ENCODE measurements around the gene PFKFB2.

The PFKFB2 gene

DNA sequence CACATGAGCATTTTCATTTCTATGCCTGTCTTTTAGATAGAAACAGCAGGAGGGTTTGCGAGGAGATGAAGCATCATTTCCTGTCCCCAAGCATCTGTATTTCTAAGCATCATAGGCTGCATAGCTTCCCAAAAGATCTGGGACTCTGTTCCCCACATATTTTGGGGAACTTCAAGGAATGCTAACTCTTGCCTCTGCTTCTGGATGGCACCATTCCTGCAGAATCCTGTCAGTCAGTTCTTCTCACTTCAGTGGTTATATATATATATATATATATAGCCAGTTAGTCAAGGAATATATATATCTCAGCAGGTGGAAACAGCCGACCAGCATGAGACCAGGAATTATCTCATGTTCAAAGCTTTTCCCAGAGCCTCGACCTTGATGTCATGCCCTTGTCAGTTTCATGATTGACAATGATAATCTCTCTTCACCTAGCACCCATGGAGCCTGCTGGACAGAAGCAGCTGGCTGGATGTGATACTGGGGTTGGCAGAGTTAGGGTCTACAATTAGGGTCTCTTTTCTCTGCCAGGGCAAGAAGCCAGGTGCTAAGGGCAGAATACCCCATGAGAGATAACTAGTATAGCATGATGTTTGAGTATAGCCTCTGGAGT, 2.4 kb downstream of the PFKFB2 start:
- H3K4me3 ChIP-seq (ENCODE audit: low read depth, low read length) = no peak overlapping the region
- no peak overlapping the region for H3K27ac ChIP-seq (ENCODE audit: extremely low read depth, low read depth, low read length)
- no peaks in the 10 kb centered on the region for H3K9me3 ChIP-seq (ENCODE audit: control insufficient read depth, insufficient read depth, low read depth, low read length)
- no peaks in the 10 kb centered on the region for H3K4me1 ChIP-seq (ENCODE audit: control insufficient read depth, insufficient read depth, low read length)
- no peaks in the 10 kb centered on the region for H3K36me3 ChIP-seq (ENCODE audit: control insufficient read depth in 2 of 2, insufficient read depth in 1 of 2, low read length in 2 of 2)
- POLR2A ChIA-PET = no interaction called here
- TF ChIP-seq HOXA7 (CRISPR knock-in tag; IDR thresholded peaks at IDR 0.05; ENCODE audit: borderline replicate concordance) (no peak), ZNF350 (tag by site-specific recombination; IDR thresholded peaks at IDR 0.05) (no peak), IKZF3 (tag by site-specific recombination; IDR thresholded peaks at IDR 0.05) (no peak), ZFP37 (tag by site-specific recombination; IDR thresholded peaks at IDR 0.05) (no peak)
- CTCF ChIA-PET = interaction anchor here (0.6 to 0.9 kb wide), 2 partner anchors 20 to 246 kb away, joined by 3 read pairs; no protein-coding TSS in a partner anchor

DNA sequence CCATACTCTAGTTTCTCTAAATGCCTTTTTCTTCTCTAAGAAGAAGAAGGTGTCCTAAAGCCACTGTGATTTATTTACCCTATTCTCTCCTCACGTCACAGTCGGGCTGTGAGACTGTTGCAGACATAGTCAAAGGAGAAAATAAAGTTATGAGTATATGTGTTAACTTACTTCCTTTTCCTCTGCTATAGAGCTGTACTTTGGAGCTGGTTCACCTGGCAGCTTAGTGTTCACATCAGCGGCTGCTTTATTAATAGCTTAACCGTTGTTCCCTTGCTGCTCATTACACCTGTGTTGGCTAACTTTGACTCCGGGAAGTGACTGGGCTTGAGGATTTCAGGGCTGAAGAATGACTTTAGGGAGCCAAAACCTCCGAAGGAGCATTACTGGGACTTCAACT, 3.6 kb downstream of the PFKFB2 start:
- no peak overlapping the region for H3K4me3 ChIP-seq (ENCODE audit: low read depth, low read length)
- no peaks in the 10 kb centered on the region for H3K9me3 ChIP-seq (ENCODE audit: control insufficient read depth, insufficient read depth, low read depth, low read length)
- no peak overlapping the region for H3K27ac ChIP-seq (ENCODE audit: extremely low read depth, low read depth, low read length)
- POLR2A ChIA-PET = no interaction called here
- peaks cover 0 to 3% of the 10 kb centered on the region in 2 experiments; a peak in 1 of 3 replicates for H3K36me3 ChIP-seq (ENCODE audit: control insufficient read depth in 2 of 2, insufficient read depth in 1 of 2, low read length in 2 of 2)
- TF ChIP-seq ZNF76 (tag by site-specific recombination; IDR thresholded peaks at IDR 0.05; ENCODE audit: borderline replicate concordance, low read depth) (no peak), ZNF670 (tag by site-specific recombination; IDR thresholded peaks at IDR 0.05; ENCODE audit: low read depth) (no peak), ZFHX2 (tag by site-specific recombination; conservative IDR thresholded peaks at IDR 0.05) (no peak), ZNF354C (tag by site-specific recombination; IDR thresholded peaks at IDR 0.05; ENCODE audit: borderline replicate concordance, low read depth) (no peak)
- TF ChIP-seq, protein P1, sequence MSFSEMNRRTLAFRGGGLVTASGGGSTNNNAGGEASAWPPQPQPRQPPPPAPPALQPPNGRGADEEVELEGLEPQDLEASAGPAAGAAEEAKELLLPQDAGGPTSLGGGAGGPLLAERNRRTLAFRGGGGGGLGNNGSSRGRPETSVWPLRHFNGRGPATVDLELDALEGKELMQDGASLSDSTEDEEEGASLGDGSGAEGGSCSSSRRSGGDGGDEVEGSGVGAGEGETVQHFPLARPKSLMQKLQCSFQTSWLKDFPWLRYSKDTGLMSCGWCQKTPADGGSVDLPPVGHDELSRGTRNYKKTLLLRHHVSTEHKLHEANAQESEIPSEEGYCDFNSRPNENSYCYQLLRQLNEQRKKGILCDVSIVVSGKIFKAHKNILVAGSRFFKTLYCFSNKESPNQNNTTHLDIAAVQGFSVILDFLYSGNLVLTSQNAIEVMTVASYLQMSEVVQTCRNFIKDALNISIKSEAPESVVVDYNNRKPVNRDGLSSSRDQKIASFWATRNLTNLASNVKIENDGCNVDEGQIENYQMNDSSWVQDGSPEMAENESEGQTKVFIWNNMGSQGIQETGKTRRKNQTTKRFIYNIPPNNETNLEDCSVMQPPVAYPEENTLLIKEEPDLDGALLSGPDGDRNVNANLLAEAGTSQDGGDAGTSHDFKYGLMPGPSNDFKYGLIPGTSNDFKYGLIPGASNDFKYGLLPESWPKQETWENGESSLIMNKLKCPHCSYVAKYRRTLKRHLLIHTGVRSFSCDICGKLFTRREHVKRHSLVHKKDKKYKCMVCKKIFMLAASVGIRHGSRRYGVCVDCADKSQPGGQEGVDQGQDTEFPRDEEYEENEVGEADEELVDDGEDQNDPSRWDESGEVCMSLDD (tag by site-specific recombination; IDR thresholded peaks at IDR 0.05) = no peak
- TF ChIP-seq, protein P2, sequence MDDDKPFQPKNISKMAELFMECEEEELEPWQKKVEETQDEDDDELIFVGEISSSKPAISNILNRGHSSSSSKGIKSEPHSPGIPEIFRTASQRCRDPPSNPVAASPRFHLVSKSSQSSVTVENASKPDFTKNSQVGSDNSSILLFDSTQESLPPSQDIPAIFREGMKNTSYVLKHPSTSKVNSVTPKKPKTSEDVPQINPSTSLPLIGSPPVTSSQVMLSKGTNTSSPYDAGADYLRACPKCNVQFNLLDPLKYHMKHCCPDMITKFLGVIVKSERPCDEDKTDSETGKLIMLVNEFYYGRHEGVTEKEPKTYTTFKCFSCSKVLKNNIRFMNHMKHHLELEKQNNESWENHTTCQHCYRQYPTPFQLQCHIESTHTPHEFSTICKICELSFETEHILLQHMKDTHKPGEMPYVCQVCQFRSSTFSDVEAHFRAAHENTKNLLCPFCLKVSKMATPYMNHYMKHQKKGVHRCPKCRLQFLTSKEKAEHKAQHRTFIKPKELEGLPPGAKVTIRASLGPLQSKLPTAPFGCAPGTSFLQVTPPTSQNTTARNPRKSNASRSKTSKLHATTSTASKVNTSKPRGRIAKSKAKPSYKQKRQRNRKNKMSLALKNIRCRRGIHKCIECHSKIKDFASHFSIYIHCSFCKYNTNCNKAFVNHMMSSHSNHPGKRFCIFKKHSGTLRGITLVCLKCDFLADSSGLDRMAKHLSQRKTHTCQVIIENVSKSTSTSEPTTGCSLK (tag by site-specific recombination; IDR thresholded peaks at IDR 0.05) = no peak
- TF ChIP-seq, protein P3, sequence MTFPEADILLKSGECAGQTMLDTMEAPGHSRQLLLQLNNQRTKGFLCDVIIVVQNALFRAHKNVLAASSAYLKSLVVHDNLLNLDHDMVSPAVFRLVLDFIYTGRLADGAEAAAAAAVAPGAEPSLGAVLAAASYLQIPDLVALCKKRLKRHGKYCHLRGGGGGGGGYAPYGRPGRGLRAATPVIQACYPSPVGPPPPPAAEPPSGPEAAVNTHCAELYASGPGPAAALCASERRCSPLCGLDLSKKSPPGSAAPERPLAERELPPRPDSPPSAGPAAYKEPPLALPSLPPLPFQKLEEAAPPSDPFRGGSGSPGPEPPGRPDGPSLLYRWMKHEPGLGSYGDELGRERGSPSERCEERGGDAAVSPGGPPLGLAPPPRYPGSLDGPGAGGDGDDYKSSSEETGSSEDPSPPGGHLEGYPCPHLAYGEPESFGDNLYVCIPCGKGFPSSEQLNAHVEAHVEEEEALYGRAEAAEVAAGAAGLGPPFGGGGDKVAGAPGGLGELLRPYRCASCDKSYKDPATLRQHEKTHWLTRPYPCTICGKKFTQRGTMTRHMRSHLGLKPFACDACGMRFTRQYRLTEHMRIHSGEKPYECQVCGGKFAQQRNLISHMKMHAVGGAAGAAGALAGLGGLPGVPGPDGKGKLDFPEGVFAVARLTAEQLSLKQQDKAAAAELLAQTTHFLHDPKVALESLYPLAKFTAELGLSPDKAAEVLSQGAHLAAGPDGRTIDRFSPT (tag by site-specific recombination; IDR thresholded peaks at IDR 0.05) = no peak
- TF ChIP-seq, protein P4, sequence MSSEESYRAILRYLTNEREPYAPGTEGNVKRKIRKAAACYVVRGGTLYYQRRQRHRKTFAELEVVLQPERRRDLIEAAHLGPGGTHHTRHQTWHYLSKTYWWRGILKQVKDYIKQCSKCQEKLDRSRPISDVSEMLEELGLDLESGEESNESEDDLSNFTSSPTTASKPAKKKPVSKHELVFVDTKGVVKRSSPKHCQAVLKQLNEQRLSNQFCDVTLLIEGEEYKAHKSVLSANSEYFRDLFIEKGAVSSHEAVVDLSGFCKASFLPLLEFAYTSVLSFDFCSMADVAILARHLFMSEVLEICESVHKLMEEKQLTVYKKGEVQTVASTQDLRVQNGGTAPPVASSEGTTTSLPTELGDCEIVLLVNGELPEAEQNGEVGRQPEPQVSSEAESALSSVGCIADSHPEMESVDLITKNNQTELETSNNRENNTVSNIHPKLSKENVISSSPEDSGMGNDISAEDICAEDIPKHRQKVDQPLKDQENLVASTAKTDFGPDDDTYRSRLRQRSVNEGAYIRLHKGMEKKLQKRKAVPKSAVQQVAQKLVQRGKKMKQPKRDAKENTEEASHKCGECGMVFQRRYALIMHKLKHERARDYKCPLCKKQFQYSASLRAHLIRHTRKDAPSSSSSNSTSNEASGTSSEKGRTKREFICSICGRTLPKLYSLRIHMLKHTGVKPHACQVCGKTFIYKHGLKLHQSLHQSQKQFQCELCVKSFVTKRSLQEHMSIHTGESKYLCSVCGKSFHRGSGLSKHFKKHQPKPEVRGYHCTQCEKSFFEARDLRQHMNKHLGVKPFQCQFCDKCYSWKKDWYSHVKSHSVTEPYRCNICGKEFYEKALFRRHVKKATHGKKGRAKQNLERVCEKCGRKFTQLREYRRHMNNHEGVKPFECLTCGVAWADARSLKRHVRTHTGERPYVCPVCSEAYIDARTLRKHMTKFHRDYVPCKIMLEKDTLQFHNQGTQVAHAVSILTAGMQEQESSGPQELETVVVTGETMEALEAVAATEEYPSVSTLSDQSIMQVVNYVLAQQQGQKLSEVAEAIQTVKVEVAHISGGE (tag by site-specific recombination; conservative IDR thresholded peaks at IDR 0.05; ENCODE audit: low read depth) = no peak
- H3K4me1 ChIP-seq (ENCODE audit: control insufficient read depth, insufficient read depth, low read length) = no peaks in the 10 kb centered on the region
- CTCF ChIA-PET = interaction anchor here (0.7 to 1.0 kb wide), 2 partner anchors 26 to 331 kb away, joined by 4 read pairs; no protein-coding TSS in a partner anchor

Data from HEK293 (cell line).